ENCODE data around the gene HGS.

The HGS gene

DNA sequence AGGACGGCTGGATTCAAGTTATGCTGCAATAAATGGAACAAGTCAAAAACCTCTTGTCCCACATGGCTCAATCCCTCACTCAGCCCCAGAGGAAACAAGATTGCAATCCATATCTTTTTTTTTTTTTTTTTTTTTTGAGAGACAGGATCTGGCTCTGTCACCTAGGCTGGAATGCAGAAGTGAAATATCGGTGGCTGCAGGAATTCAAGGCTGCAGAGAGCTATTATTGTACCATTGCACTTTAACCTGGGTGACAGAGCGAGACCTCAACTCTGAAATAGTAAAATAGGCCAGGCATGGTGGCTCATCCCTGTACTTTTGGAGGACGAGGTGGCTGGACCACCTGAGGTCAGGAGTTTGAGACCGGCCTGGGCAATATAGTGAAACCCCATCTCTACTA lies 24.8 kb upstream of the HGS start:
- H3K4me3 ChIP-seq (ENCODE audit: low read length), result no peak overlapping the region
- peaks cover 9% of the 10 kb centered on the region for H3K4me1 ChIP-seq (ENCODE audit: control insufficient read depth, insufficient read depth, low read length)
- no peaks in the 10 kb centered on the region for H3K27me3 ChIP-seq (replicated peaks; ENCODE audit: control insufficient read depth, insufficient read depth, low read length)
- DNase-seq (ENCODE audit: low read depth), result no peak
- no peak overlapping the region for H3K9ac ChIP-seq (ENCODE audit: low read length)
- H3K9me3 ChIP-seq (ENCODE audit: control insufficient read depth, low read length), result no peaks in the 10 kb centered on the region
- H3K36me3 ChIP-seq (ENCODE audit: control insufficient read depth, insufficient read depth, low read length, severe bottlenecking), result no peaks in the 10 kb centered on the region

DNA sequence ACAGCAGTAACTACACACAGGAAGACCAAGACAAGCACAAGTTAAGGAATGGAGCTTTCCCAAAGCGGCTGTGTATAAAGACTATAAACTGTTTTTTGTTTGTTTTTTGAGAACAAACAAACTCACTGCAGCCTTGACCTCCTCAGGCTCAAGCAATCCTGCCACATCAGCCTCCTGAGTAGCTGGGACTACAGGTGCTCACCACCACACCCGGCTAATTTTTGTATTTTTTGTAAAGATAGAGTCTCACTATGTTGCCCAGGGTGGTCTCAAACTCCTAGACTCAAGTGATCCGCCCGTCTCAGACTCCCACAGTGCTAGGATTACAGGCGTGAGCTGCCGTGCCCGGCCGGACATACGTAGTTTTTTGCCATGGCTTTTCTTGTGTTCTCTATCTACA lies 23.4 kb upstream of the HGS start:
- Histone ChIP-seq H3K4me3 (ENCODE audit: low read length) (no peak overlapping the region), H3K9me3 (ENCODE audit: control insufficient read depth, low read length) (no peaks in the 10 kb centered on the region), H3K36me3 (ENCODE audit: control insufficient read depth, insufficient read depth, low read length, severe bottlenecking) (peaks cover 6% of the 10 kb centered on the region), H3K9ac (ENCODE audit: low read length) (no peak overlapping the region), H3K4me1 (ENCODE audit: control insufficient read depth, insufficient read depth, low read length) (peaks cover 19% of the 10 kb centered on the region), H3K27me3 (replicated peaks; ENCODE audit: control insufficient read depth, insufficient read depth, low read length) (no peaks in the 10 kb centered on the region)
- no peak for DNase-seq (ENCODE audit: low read depth)

DNA sequence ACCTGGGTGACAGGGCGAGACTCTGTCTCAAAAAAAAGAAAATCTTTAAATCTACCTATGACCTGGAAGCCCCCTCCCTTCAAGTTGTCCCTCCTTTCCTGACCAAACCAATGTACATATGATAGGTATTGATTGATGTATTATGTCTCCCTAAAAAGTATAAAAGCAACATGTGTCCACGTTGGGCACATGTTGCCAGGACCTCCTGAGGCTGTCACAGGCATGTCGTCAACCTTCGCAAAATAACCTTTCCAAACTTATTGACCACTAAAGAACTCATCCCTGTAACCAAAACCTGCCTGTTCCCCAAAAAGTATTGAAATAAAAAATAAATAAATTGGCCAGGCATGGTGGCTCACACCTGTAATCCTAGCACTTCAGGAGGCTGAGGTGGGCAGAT lies 21.8 kb upstream of the HGS start:
- H3K9ac ChIP-seq (ENCODE audit: low read length), result no peak overlapping the region
- H3K4me3 ChIP-seq (ENCODE audit: low read length), result no peak overlapping the region
- H3K27me3 ChIP-seq (replicated peaks; ENCODE audit: control insufficient read depth, insufficient read depth, low read length), result no peaks in the 10 kb centered on the region
- H3K36me3 ChIP-seq (ENCODE audit: control insufficient read depth, insufficient read depth, low read length, severe bottlenecking), result peaks cover 6% of the 10 kb centered on the region
- H3K9me3 ChIP-seq (ENCODE audit: control insufficient read depth, low read length), result no peaks in the 10 kb centered on the region
- no peak for DNase-seq (ENCODE audit: low read depth)
- H3K4me1 ChIP-seq (ENCODE audit: control insufficient read depth, insufficient read depth, low read length), result peaks cover 24% of the 10 kb centered on the region

DNA sequence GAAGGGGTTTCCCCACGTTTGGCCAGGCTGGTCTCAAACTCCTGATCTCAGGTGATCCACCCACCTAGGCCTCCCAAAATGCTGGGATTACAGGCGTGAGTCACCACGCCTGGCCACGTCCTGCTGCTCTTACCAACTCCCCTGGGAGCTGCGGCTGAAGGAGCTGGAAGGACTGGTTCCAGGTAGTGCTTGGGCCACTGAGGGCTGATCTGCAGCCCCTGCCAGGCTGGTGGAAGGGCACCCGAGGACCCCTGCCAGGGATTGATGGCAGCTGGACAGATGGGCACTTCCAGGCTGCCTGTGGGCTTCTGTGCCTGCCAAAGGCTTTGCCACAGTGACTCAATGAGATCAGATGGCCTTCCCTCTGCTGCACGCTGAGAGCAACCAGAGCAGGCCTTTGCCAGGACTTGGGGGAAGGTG lies 19.8 kb upstream of the HGS start:
- Histone ChIP-seq H3K4me3 (ENCODE audit: low read length) (no peak overlapping the region), H3K9me3 (ENCODE audit: control insufficient read depth, low read length) (no peaks in the 10 kb centered on the region), H3K36me3 (ENCODE audit: control insufficient read depth, insufficient read depth, low read length, severe bottlenecking) (peaks cover 6% of the 10 kb centered on the region), H3K4me1 (ENCODE audit: control insufficient read depth, insufficient read depth, low read length) (peaks cover 24% of the 10 kb centered on the region), H3K27me3 (replicated peaks; ENCODE audit: control insufficient read depth, insufficient read depth, low read length) (no peaks in the 10 kb centered on the region), H3K9ac (ENCODE audit: low read length) (no peak overlapping the region)
- no peak for DNase-seq (ENCODE audit: low read depth)

DNA sequence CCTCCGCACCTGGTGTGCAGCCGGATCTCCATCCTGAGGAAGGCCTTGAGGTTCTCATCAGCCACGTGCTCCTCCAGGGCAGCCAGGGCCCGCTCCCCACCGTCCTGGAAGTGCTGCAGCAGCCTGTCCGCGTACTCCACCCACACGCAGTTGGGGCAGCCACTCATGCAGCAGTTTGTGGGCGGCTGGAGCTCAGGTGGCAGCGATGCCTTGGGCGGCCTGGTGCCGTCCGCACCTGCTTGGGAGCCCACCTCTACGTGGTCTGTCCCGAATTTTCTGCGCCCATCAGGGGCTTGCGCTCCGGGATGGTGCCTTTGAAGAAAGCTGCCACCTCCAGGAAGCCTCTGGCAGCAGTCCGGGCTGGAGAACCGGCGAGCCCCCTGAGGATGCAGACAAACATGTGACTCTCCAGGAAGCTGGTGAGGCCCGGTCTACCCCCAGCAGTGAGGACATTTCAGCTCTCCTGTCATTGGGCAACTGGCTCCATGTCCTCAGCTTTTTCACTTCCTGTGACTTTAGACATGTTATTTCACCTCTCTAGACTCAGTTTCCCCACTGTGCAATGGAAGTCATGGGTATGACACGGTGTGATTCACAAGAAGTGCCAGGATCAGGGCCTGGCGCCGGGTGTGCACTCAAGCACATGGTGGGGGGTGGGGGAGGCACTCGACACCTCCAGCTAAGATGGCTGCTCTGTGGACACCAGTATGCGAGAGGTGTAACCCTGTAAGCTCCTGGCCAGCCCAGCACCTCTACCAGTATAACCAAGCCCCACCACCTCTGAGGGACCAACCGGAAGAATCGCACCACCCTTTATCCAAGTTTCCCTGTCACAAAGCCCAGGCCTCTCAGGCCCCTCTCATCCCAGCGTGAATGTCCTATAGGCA lies 18.4 kb upstream of the HGS start:
- peak; percentile 25 for DNase-seq (ENCODE audit: low read depth)
- Histone ChIP-seq H3K4me1 (ENCODE audit: control insufficient read depth, insufficient read depth, low read length) (peaks cover 21% of the 10 kb centered on the region), H3K4me3 (ENCODE audit: low read length) (peak overlapping the region; percentile 97), H3K36me3 (ENCODE audit: control insufficient read depth, insufficient read depth, low read length, severe bottlenecking) (peaks cover 20% of the 10 kb centered on the region), H3K9ac (ENCODE audit: low read length) (peak overlapping the region; percentile 97), H3K27me3 (replicated peaks; ENCODE audit: control insufficient read depth, insufficient read depth, low read length) (no peaks in the 10 kb centered on the region), H3K9me3 (ENCODE audit: control insufficient read depth, low read length) (no peaks in the 10 kb centered on the region)

DNA sequence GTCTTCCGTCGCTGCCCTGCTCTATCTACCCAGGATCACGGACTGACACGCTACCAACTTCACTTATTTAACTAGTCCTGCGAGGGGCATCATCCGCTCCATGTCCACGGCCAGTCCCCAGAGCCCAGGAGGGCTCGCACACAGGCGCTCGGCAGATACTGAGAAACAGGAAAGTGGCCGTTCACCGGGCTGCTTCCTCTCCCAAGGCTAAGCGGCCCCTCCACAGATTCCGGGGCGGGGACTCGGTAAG lies 17.8 kb upstream of the HGS start:
- H3K4me1 ChIP-seq (ENCODE audit: control insufficient read depth, insufficient read depth, low read length), result peaks cover 21% of the 10 kb centered on the region
- H3K9ac ChIP-seq (ENCODE audit: low read length), result peak overlapping the region; percentile 97
- no peak for DNase-seq (ENCODE audit: low read depth)
- peak overlapping the region; percentile 97 for H3K4me3 ChIP-seq (ENCODE audit: low read length)
- H3K9me3 ChIP-seq (ENCODE audit: control insufficient read depth, low read length), result no peaks in the 10 kb centered on the region
- no peaks in the 10 kb centered on the region for H3K27me3 ChIP-seq (replicated peaks; ENCODE audit: control insufficient read depth, insufficient read depth, low read length)
- H3K36me3 ChIP-seq (ENCODE audit: control insufficient read depth, insufficient read depth, low read length, severe bottlenecking), result peaks cover 25% of the 10 kb centered on the region

DNA sequence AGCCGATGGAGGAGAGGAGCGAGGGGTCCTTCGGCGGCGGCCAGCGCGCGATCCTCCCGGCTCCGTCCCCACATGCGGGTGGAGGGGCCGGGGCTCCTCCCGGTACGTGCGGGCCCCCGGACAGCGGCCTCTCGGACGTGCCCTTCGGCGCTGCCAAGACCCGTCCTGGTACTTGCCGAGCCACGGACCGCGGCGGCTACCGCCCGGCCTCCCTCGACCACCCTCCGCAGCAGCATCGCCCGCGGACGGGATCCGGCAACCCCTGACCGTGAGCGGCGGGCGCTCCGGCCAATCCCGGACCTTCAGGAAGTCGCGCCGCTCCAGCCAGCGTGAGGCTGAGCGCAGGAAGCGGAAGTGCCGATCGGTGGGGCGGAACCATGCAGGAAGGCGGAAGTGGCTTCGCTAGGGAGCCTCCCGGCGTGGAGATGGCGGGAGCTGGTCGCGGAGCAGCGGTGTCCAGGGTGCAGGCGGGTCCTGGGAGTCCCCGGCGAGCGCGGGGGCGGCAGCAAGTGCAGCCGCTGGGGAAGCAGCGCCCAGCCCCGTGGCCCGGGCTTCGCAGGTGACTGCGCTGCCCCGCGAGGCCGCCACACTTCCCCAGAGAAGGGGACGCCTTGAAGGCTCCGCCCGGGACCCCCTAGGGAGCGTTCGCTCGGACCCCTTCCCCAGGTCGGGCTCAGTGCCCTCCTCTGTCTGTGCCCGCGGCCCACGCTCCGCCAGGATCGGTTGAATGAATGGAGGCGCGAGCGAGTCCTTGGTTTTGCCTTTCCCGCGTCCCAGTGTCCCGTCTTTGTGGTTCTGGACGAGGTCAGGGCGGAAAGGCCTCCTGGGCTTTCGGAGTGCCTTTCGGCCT lies 17.2 kb upstream of the HGS start, which contains the start of the genes CCDC137 and OXLD1:
CCDC137 (plus strand) TSS at position 396 of the 850 bp plus-strand sequence; CDS start at position 426, 30 bp downstream.
OXLD1 (minus strand) TSS at position 264 of the 850 bp plus-strand sequence; CDS start at position 236, 28 bp downstream.
- DNase-seq (ENCODE audit: low read depth), result peak; percentile 98
- H3K36me3 ChIP-seq (ENCODE audit: control insufficient read depth, insufficient read depth, low read length, severe bottlenecking), result peaks cover 30% of the 10 kb centered on the region

DNA sequence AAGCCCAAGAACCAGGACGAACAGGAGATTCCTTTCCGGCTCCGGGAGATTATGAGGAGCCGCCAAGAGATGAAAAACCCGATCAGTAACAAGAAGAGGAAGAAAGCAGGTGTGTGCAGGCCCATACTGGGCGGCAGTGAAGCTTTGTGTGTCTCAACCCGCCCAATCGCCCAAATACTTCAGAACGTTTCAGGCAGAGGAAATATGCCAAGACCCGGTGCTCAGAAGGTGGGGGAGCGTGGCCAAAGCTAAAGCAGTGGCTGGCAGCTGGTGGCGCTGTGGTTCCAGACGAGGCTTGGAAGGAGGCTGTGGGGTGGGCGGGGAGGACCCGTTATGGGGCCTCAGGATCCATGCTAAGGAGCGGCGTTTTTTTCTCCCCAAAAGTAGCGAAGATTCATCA lies 16.1 kb upstream of the HGS start:
- H3K4me3 ChIP-seq (ENCODE audit: low read length), result peak overlapping the region; percentile 58
- H3K9ac ChIP-seq (ENCODE audit: low read length), result peak overlapping the region; percentile 42
- H3K36me3 ChIP-seq (ENCODE audit: control insufficient read depth, insufficient read depth, low read length, severe bottlenecking), result peaks cover 42% of the 10 kb centered on the region
- peaks cover 21% of the 10 kb centered on the region for H3K4me1 ChIP-seq (ENCODE audit: control insufficient read depth, insufficient read depth, low read length)
- H3K27me3 ChIP-seq (replicated peaks; ENCODE audit: control insufficient read depth, insufficient read depth, low read length), result no peaks in the 10 kb centered on the region
- no peak for DNase-seq (ENCODE audit: low read depth)
- H3K9me3 ChIP-seq (ENCODE audit: control insufficient read depth, low read length), result no peaks in the 10 kb centered on the region

More for the DNA sequence above, 17.2 kb upstream of the HGS start, which contains the start of the genes CCDC137 and OXLD1:
- Histone ChIP-seq H3K27me3 (replicated peaks; ENCODE audit: control insufficient read depth, insufficient read depth, low read length) (no peaks in the 10 kb centered on the region), H3K4me3 (ENCODE audit: low read length) (peak within 1 kb of the TSS; percentile 97), H3K9me3 (ENCODE audit: control insufficient read depth, low read length) (no peaks in the 10 kb centered on the region), H3K4me1 (ENCODE audit: control insufficient read depth, insufficient read depth, low read length) (peaks cover 21% of the 10 kb centered on the region), H3K9ac (ENCODE audit: low read length) (peak within 1 kb of the TSS; percentile 97)

DNA sequence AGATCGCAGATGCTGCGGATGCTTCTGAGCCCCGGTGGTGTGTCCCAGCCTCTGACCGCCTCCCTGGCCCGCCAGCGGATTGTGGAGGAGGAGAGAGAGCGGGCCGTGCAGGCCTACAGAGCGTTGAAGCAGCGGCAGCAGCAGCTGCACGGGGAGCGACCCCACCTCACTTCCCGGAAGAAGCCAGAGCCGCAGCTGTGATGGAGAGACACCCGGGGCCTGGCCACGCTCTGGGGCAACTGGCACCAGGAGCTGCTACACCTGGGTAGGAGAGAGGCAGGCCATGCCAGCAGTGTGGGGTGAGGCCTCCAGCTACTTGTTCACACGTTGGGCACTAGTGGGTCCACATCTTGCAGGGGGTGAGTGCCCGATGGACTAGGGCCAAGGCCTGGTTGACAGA lies 11.3 kb upstream of the HGS start:
- H3K4me3 ChIP-seq (ENCODE audit: low read length), result no peak overlapping the region
- H3K4me1 ChIP-seq (ENCODE audit: control insufficient read depth, insufficient read depth, low read length), result peaks cover 14% of the 10 kb centered on the region
- no peak for DNase-seq (ENCODE audit: low read depth)
- H3K36me3 ChIP-seq (ENCODE audit: control insufficient read depth, insufficient read depth, low read length, severe bottlenecking), result peaks cover 52% of the 10 kb centered on the region
- no peaks in the 10 kb centered on the region for H3K27me3 ChIP-seq (replicated peaks; ENCODE audit: control insufficient read depth, insufficient read depth, low read length)
- H3K9me3 ChIP-seq (ENCODE audit: control insufficient read depth, low read length), result no peaks in the 10 kb centered on the region
- no peak overlapping the region for H3K9ac ChIP-seq (ENCODE audit: low read length)

DNA sequence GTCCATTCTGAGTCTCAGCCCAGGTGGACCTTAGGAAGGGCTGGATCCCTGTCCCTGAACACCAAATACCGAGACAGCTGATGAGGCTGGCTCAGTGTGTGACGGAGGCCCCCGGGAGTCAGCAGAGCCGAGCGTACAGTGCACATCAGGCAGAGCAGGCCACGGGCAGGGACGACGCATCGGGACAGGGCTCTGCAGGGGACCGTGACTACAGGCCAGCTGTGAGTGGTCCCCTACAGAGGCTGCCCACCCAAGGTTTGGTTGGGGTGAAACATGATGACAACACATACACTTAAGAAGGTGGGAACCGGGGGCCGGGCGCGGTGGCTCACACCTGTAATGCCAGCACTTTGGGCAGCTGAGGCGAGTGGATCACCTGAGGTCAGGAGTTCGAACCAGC lies 10.9 kb upstream of the HGS start:
- no peaks in the 10 kb centered on the region for H3K27me3 ChIP-seq (replicated peaks; ENCODE audit: control insufficient read depth, insufficient read depth, low read length)
- no peak overlapping the region for H3K9ac ChIP-seq (ENCODE audit: low read length)
- H3K36me3 ChIP-seq (ENCODE audit: control insufficient read depth, insufficient read depth, low read length, severe bottlenecking), result peaks cover 52% of the 10 kb centered on the region
- DNase-seq (ENCODE audit: low read depth), result no peak
- no peaks in the 10 kb centered on the region for H3K9me3 ChIP-seq (ENCODE audit: control insufficient read depth, low read length)
- H3K4me3 ChIP-seq (ENCODE audit: low read length), result no peak overlapping the region
- peaks cover 10% of the 10 kb centered on the region for H3K4me1 ChIP-seq (ENCODE audit: control insufficient read depth, insufficient read depth, low read length)

DNA sequence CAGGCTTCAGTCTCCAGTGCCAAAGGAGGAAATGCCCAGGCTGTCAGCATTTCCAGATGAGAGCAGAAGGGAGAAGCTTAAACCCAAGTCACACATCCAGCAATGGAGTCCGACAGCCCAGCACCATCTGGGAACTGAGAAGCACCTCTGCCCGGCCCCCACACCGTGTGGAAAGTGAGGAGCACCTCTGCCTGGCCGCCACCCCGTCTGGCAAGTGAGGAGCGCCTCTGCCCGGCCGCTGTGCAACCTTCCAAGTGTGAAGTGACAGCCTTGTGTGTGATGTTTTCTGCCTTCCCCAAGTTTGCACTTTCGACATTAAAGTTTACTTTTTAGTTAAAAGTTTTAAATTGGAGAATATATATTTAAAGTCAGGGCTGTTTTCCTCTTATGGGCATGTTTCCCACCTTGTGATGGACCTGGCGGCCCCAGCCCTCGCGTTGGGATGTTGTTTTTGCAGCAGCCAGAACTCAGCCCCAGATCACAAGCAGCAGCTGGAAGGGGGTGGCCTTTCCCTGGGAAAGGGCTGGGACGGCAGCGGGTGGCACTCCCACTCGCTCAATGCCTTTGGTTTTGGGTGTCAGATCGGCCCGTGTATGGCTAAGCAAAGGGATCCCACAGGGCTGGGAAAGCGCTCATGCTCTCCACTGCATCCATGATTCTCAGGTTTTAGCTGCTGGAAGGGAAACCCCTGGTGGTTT lies 10.1 kb upstream of the HGS start:
- Histone ChIP-seq H3K4me1 (ENCODE audit: control insufficient read depth, insufficient read depth, low read length) (peaks cover 10% of the 10 kb centered on the region), H3K4me3 (ENCODE audit: low read length) (no peak overlapping the region), H3K36me3 (ENCODE audit: control insufficient read depth, insufficient read depth, low read length, severe bottlenecking) (peaks cover 52% of the 10 kb centered on the region), H3K9ac (ENCODE audit: low read length) (no peak overlapping the region), H3K27me3 (replicated peaks; ENCODE audit: control insufficient read depth, insufficient read depth, low read length) (no peaks in the 10 kb centered on the region), H3K9me3 (ENCODE audit: control insufficient read depth, low read length) (no peaks in the 10 kb centered on the region)
- DNase-seq (ENCODE audit: low read depth), result no peak
